Hematopoietic multipotent progenitor cell treated with erythropoietin and hydrocortisone succinate and interleukin-3 and kit ligand, for 15 days (in vitro differentiated cells): Measurements from ENCODE around the gene MARK3.
A peak's percentile ranks its signal among the peaks of the same experiment; 100 is the strongest.

Experiments
- DNase-seq: peaks from one replicate; pipeline ENCODE4 v3.0.0-alpha.2; 2015; ENCODE audit warnings: low spot score

Gene MARK3

DNA sequence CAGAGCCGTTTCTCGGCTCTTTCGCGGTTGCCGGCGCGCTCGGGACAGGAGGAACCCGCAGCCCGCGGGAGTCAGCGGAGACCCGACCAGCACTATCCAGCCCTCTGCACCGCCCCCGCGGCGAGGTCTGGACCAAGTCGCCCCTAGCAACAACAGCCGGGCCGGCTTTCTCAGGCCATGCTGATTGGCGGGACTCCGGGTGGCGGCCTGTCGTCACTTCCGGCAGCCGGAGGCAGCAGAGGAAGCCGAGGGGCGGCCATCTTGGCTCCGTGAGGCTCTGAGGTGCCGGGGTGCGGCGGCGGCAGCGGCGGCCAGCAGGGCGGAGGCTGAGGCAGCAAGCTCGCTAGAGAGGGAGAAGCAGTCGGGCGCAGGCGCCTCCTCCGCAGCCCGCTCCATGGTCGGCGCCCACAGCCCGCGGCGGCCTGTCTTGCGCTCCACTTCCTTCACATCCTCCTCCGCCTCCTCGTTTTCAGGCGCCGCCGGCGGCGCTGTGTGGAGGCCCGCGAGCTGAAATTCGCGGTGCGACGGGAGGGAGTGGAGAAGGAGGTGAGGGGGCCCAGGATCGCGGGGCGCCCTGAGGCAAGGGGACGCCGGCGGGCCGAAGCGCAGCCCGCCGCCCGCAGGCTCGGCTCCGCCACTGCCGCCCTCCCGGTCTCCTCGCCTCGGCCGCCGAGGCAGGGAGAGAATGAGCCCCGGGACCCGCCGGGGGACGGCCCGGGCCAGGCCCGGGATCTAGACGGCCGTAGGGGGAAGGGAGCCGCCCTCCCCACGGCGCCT lies at the start of gene MARK3:
TSS of gene MARK3 (plus strand) at position 264 of the 777 bp plus-strand sequence. CDS start 615 bp downstream, outside the sequence.
- DNase-seq: peak; percentile 98

DNA sequence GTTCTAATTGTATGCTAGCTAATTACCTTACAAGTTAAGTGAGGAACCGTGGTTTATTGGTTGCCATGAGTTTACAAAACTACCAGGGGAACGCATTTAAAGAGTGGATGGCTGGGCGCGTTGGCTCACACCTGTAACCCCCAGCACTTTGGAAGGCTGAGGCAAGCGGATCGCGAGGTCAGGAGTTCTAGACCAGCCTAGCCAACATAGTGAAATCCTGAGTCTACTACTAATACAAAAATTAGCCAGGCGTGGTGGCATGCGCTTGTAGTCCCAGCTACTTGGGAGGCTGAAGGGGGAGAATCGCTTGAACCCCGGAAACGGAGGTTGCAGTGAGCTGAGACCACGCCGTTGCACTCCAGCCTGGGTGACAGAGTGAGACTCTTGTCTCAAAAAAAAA lies 49.0 kb upstream of the MARK3 start:
- no peak for DNase-seq

DNA sequence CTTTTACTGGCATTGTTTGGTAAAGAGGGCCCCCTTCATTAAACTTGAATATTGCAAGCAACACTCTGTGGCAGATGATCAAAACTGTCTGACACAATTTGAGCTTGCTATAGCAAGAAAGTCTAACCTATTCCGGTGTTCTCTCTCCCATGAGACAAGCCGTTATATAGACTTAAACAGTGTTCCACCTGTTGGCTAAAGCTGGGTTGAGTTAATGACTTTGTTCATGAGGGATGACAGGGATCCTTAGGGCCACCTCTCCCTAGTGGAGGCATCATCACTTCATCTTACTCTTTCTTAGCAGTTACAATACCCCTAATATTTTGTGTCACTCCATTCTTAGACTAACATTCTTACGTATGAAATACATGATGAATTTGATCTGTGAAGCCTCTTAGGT lies 47.4 kb upstream of the MARK3 start:
- DNase-seq: no peak

DNA sequence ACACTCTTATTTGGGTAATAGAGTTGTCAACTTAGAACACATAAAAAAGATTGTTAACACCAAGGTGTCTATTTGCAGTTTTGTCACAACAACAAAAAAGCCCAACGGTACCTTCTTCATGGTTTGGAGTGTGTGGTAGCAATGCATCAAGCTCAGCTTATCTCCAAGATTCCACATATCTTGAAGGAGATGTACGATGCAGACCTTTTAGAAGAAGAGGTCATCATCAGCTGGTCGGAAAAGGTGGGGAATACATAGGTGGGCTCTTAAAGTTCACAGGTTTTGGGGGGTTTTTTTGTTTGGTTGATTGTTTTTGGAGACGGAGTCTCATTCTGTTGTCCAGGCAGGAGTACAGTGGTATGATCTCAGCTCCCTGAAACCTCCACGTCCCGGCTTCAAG lies 45.7 kb upstream of the MARK3 start:
- no peak for DNase-seq

DNA sequence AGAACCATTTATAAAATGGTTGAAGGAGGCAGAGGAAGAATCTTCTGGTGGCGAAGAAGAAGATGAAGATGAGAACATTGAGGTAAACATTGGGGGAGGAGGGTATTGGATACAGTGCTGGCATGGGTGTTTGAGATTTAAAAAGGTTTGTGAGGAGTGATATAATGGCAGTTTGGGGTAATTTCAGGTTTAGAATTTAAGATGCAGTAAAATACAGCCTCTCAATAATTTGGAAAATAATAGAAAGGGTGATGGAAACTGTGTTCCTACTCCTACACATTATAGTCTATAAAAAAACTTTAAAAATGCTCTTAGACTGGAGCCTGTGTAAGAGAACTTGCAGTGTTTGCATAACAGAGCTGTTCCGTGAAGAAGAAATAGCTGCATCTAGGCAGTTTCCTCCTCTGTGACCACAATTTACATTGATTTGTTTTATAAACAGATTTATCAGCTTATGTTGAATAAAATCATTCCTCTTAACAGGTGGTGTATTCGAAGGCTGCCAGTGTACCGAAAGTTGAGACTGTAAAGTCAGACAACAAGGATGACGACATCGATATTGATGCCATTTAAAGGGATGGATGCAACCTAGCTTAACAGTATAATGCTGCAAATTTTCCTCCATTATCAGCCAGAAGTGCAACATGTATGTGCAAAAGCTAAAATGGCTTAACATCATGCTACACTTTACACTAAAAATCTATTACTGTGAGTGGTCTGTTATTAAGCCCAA lies 44.6 kb upstream of the MARK3 start:
- DNase-seq: no peak

DNA sequence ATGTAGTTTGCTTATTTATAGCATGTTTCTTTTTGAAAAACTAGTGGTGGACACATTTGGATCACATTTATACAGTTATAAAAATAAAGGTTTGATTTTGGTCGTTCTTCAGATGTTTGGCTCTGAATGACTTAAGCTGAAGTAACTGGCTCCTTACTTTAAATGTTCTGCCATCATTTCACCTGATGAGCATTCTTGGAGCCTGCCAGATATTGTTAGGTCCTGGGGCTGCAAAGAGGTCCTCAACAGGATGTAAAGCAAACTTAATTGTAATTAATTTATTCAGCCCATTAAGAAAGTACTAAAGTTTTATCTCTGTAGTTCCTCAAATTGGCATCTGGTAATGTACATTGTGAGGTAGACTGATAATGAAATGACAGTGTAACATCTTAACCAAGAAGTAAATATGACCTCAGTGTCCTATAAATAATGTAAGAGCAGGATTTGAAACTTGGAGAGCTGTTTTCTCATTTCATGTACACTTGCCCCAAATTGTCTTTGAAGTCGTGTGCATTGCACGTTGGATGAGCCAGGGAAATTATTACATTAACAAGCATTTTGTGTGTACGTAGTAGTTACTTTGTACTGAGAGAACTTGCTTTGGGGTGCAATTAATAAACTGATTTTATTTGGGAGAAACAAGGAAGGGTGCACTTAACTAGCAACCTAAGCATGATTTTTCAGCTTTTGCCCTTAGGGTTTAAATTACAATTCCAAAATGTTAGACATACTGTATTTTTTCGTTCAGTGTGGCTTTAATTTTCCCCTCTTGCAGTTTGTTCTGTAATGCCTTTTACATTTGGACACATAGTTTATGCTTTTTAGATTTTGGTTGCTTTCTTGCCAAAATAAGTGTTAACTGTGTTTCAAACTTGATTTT lies 43.7 kb upstream of the MARK3 start:
- peak; percentile 42 for DNase-seq

DNA sequence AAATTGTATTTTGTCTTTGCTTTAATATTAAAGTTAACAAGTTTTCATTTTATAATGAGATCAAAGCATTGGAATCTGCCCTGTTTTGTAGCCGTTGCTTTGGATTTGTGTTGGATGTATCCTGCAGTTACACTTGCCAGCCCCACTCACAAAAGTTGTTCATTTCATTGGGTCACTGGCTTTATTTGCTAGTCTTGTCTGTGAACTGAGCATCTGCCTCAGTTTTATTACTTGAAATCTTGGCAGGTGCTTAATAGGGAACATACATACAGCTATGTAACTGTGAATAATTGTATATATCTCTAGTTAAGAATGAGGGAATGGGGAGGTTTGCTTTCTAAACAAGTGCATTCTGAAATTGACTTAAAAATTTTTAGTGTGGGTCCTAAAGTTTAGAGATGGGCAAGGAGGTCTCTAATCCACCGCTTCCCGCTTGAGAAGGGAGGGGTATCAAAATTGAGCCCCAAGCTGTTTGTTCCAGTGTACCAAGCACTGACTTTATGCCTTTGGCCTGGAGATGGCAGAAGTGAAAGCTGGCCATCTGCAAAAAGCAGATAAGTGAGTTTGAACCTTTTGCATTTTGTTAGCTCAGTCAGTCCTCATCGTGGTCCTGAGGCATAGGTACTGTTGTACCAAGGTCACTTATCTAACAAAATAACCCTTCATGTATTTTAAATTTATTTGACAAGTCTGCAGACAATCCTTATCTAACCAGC lies 41.9 kb upstream of the MARK3 start:
- peak; percentile 83 for DNase-seq

DNA sequence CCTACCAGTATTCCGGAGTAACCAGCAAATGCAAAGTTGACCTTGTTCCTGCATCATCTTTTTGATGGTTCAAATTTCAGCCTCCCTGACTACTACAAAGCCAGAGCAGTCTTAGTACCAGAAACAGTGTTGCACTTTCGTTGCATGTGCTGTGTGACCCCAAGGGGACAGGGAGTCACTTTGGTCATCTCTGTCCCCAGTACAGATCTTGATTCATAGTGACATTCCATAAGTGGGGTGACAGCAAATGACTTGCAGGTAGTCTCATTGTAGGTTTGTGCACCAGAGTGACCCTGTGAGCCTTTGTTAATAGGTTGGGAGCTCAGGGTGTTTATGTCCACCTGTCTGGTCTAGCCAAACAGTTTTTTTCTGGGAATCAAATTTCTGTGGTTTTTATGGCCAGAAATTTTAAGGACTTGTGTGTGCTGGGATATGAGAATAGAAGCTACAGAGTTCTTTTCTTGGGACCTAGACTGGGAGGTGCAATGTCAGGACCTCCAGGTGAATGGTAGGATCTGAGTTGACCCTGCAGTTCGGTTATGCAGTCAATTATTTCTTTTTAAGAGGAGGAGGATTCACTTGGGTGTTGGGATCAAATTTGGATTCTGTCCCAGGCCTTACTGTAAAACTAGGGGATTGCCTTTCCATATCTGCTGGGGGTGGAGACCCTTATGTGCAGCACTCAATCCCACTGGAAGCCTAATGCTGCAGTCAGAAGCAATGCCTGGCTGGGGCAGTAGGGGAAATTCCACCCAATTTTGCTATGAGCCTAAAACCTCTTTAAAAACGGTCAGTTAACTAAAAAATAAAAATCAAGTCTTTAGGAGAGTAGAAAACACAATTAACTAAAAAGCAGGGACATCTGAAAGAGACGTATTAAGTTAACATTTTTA lies 41.1 kb upstream of the MARK3 start:
- DNase-seq: no peak

DNA sequence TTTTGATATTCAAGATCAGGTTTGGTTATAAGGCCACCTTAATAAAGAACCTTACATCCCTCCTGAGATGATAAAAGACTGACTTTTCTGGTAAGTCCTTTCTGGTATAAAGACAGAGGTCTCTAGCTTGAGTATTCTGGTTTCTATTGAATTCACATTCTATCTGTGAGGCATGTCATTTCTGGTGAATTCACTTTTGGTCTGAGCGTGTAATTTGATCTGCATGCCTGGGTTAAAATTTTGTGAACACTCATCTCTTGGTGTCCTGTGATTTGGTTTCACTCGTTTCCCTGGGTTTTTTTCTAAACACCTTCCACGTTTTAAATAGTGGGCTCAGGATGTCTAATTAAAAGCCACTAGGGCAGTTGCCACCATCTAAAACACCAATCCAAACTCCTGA lies 38.9 kb upstream of the MARK3 start:
- no peak for DNase-seq

DNA sequence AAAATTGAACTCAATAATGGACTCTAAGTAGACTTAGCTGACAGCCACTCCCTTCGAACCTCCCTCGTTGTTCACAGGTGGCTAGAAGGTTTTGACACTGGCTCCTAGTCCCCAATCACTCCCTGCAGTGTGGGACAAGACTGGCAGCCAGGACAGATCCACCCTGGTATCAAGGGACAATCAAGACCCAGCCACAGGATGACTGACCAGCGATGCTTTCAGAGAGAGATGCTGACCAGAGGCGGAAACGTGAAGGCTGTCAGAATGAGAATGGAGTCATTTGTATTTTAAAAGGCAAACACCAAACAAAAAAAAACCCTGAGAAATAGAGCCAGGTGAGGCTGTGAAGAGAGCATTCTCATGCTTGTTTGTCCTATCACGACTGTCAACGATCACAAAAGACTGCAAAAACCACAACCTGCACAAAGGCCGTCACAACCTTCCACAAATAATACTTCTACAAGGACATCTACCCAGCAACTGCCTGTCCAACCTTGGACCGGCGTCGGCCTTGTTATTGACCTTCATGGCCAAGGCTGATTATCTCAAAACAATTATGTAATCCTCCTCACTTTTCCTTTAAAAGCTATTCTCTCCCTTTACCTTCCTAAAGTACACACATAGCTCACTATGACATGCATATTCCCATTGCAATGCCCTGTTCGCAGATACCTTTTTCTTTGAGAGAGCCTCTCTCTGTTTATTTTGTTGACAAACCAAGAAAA lies 38.0 kb upstream of the MARK3 start:
- DNase-seq: peak; percentile 1

DNA sequence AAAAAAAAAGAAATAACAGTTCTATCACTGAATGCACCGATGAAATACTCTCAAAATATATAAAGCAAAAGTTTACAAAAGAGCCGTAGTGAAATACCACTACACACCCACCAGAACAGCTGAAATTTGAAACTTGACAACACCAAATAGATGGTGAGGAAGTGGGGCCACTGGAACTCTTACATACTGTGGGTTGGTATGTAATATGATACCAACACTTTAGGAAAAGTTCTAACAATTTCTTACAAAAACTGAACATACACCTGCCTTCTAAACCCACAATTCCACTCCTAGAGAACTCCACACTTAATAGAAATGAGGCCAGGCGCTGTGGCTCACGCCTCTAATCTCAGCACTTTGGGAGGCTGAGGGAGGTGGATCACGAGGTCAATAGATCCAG lies 37.1 kb upstream of the MARK3 start:
- no peak for DNase-seq

DNA sequence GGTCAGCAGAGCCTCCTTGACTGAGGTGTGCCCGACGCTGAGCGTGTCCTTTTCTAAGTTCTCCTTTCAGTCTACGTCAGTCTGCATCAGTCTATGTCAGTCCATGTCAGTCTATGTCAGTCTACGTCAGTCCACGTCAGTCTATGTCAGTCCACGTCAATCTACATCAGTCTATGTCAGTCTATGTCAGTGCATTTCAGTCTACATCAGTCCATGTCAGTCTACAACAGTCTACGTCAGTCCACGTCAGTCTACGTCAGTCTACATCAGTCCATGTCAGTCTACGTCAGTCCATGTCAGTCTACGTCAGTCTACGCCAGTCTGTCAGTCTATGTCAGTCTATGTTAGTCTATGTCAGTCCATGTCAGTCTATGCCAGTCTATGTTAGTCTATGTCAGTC lies 35.2 kb upstream of the MARK3 start:
- DNase-seq: no peak

DNA sequence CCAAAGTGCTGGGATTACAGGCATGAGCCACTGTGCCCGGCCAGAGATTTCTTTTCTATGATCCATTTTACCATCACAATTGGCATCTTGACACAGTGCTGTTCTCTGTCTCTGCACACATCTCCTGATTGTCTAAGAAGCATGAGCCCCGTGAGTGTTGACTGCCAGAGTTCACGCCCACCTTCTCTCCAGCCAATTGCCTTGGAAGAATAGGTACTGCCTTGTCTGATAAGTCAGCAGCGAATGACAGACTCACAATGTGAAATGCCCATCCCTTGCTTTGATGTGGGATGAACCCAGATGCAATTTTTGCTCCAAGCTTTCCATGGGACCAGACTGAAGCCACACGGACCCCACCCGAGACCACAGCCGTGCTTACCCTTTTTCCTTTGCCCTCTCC lies 31.9 kb upstream of the MARK3 start:
- peak; percentile 60 for DNase-seq

DNA sequence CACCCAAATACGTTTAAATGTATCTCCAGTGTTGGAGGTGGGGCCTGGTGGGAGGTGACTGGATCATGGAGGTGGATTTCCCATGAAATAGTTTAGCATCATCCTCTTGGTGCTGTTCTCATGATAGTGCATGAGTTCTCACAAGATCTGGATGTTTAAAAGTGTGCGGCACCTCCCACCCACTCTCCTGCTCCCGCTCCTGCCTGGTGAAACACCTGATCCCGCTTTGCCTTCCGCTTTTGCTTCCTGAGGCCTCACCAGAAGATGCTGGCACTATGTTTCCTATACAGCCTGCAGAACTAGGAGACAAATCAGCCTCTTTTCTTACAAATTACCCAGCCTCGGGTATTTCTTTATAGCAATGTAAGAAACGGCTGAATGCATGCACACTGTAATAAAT lies 31.1 kb upstream of the MARK3 start:
- DNase-seq: no peak

DNA sequence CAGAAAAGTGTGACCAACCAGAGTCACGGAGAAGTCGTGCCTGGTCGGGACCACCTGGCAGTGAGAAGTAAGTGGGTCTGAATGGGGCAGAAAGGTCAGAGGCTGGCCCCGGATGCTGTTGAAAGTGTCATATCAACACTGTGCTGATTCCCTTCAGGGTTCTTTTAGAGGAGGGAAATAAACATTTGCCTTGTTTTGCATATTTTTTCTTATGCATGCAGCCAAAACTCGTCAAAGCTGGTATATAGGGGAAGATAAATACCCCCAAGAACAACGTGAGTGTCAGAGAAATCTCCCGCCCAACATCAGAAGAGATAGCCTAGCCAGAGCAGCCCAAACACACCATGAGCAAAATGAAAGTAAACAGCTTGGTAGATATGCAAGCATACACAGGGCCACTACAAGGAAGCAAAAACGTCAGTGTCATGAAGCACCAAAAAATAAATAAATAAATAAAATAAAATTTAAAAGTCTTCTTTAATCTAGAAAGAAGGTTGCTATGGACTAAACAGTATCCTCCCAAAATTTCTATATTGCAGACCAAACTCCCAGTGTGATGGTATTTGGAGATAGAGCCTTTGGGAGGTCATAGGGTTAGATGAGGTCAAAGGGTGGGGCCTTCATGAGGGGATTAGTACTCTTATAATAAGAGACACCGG lies 29.1 kb upstream of the MARK3 start:
- DNase-seq: peak; percentile 72

DNA sequence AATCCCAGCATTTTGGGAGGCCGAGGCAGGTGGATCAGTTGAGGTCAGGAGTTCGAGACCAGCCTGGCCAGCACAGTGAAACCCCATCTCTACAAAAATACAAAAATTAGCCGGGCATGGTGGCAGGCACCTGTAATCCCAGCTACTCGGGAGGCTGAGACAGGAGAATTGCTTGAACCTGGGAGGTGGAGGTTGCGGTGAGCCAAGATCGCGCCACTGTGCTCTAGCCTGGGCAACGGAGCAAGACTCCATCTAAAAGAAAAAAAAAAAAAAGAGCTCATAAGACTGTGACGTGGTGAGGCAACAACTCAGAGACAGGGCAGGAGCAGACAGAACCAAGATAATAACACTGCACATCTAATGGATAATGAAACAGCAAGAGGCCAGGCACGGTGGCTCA lies 27.7 kb upstream of the MARK3 start:
- DNase-seq: peak; percentile 16

DNA sequence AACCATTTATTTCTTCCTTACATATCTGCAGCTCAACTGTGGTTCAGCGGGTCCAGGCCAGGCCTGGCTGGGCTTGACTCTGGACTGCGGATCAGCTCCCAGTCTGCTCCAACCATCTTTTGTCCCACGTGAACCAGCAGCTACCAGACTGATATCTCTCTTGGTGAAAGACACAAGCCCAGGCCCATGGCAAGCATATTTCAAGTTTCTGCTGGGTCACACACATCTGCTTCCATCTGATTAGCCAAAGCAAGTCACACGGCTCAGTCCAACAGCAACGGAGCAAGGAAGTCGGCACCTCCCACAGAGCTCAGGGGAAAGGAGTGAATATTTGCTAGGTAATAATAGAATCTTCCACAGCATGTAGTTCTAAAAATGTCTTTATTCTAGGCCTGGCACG lies 24.7 kb upstream of the MARK3 start:
- DNase-seq: peak; percentile 95

DNA sequence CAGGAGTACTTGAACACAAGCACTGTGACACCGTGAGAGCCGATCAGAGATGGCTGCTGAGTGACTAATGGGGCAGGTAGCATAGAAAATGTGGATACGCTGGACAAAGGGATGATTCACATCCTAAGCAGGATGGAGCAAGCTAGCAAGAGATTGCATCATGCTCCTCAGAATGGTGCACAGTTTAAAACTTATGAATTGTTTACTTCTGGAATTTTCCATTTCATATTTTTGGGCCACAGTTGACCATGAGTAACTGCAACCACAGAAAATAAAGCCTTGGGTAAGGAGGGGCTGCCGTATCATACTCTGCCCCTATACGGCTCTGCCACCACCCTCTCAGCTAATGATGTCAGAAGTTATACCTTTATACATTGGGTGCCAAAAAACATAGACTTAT lies 23.3 kb upstream of the MARK3 start:
- DNase-seq: peak; percentile 45

DNA sequence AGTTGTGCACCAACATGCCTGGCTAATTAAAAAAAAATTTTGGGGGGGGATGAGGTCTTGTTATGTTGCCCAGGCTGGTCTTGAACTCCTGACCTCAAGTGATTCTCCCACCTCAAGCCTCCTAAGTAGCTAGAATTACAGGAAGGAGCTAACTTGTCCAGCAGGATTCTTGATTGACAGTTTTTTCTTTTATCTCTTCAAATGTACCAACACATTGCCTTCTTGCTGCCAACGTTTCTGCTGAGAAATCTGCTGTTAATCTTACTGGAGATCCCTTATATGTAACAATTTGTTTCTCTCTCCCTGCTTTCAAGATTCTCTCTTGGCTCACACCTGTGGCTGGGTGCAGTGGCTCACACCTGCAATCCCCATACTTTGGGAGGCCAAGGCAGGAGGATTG lies 22.4 kb upstream of the MARK3 start:
- peak; percentile 60 for DNase-seq

DNA sequence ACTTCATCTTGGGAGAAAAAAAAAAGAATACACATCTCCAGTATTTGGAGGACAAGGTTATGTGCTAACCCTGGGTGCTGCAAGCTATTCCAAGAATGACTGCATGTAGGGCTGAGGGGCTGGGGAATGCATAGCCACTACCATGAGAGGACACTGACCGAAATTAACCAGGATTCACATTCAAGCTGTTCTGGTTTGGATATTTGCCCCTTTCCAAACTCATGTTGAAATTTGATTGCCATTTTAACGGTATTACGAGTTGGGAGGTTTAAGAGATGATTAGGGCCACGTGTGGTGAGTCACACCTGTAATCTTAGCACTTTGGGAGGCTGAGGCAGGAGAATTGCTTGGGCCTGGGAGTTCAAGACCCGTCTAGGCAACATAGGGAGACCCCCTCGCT lies 18.5 kb upstream of the MARK3 start:
- DNase-seq: peak; percentile 1
